ENCODE data around the gene AACS. TPM values are rescaled to one million over a fixed set of nuclear protein-coding genes. Genes with fewer than 3 reads are reported as not detected.

Gene AACS
- total and polyA plus RNA-seq, 2 of the 8 experiments (the other 6 are each of a cell fraction or from before 2014, with no cell fraction given): 51.9 to 52.4 TPM

DNA sequence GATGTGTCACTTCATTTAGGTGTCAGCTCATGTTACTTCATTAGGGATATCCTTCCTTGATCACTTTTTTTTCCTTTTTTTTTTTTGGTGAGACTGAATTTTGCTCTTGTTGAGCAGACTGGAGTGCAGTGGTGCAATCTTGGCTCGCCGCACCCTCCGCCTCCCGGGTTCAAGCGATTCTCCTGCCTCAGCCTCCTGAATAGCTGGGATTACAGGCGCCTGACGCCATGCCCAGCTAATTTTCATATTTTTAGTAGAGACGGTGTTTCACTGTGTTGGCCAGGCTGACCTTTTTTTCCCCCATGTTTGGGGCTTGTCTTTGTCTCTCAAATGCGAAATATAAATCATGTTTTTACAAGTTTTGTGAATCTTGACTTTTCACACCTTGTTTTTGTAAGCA lies 9.6 kb upstream of the AACS start:
- Histone ChIP-seq H3K23me2 (ENCODE audit: low read depth, low read length) (no peaks in the 10 kb centered on the region), H2AFZ (ENCODE audit: low read length) (no peak overlapping the region), H4K91ac (replicated peaks; ENCODE audit: insufficient read length, low read length) (no peak overlapping the region), H2BK5ac (ENCODE audit: low read depth, low read length) (no peak overlapping the region), H3K9ac (replicated peaks in 1 of 4; ENCODE audit: extremely low read depth in 1 of 4, low read depth in 3 of 4, low read length in 3 of 4) (no peak overlapping the region), H3K27me3 (replicated peaks in 1 of 4; ENCODE audit: control insufficient read depth in 3 of 4, extremely low read depth in 1 of 4, insufficient read depth in 3 of 4, low read length in 3 of 4) (no peaks in the 10 kb centered on the region), H3K4me3 (ENCODE audit: extremely low read depth in 1 of 4, insufficient read depth in 2 of 4, low read depth in 3 of 4, low read length in 4 of 4) (no peak overlapping the region), H2BK15ac (ENCODE audit: low read length) (no peak overlapping the region), H2BK20ac (ENCODE audit: low read length) (no peak overlapping the region), H3K27ac (ENCODE audit: low read depth, low read length) (no peak overlapping the region), H3K79me2 (ENCODE audit: control insufficient read depth in 1 of 2, insufficient read depth in 2 of 2, low read length in 2 of 2) (no peaks in the 10 kb centered on the region), H3K9me3 (ENCODE audit: insufficient read depth in 2 of 2, low read depth in 1 of 2, low read length in 1 of 2) (peaks cover 3 to 8% of the 10 kb centered on the region in 2 experiments; a peak in 2 of 4 replicates), H4K20me1 (replicated peaks in 1 of 2; ENCODE audit: control insufficient read depth in 1 of 2, insufficient read depth in 2 of 2, low read length in 2 of 2) (no peaks in the 10 kb centered on the region), H3K4ac (replicated peaks; ENCODE audit: insufficient read length, low read depth, low read length) (no peak overlapping the region), H3K56ac (replicated peaks; ENCODE audit: insufficient read length, low read depth, low read length) (no peak overlapping the region), H2BK12ac (ENCODE audit: low read depth, low read length) (no peak overlapping the region), H3K4me1 (replicated peaks in 1 of 4; ENCODE audit: control insufficient read depth in 3 of 4, insufficient read depth in 4 of 4, low read length in 3 of 4) (no peaks in the 10 kb centered on the region; a peak in 1 of 7 replicates), H3K4me2 (ENCODE audit: insufficient read depth in 1 of 2, low read depth in 2 of 2, low read length in 2 of 2) (no peak overlapping the region), H2BK120ac (replicated peaks; ENCODE audit: low read depth, low read length) (no peak overlapping the region), H3K79me1 (ENCODE audit: low read depth, low read length) (no peaks in the 10 kb centered on the region), H4K8ac (ENCODE audit: extremely low read depth, insufficient read depth, low read length) (no peak overlapping the region), H3K18ac (ENCODE audit: extremely low read depth, low read length) (no peak overlapping the region), H4K5ac (ENCODE audit: insufficient read length, low read depth, low read length) (no peak overlapping the region), H3K36me3 (ENCODE audit: control insufficient read depth in 2 of 4, insufficient read depth in 4 of 4, low read length in 3 of 4) (no peaks in the 10 kb centered on the region), H3K14ac (ENCODE audit: insufficient read length) (no peak overlapping the region), H2AK5ac (ENCODE audit: low read depth, low read length) (no peak overlapping the region), H3K23ac (ENCODE audit: insufficient read length) (no peak overlapping the region)
- WGBS, 2 experiments (ENCODE audit: extremely low coverage in 1 of 2, insufficient coverage in 1 of 2, insufficient read length in 1 of 2, insufficient replicate concordance in 2 of 2, low coverage in 1 of 2, low lambda C conversion rate in 2 of 2, missing lambda C conversion rate in 1 of 2): 88% methylated on average over 9 of the region's 9 CpGs; no CpG with 5 or more reads in 1 of the 2 experiments
- CTCF ChIA-PET (ENCODE audit: partially characterized antibody): no interaction called here
- TF ChIP-seq TAF7 (optimal IDR thresholded peaks at IDR 0.05; ENCODE audit: borderline replicate concordance, low read depth, low read length): no peak
- no peak for FAIRE-seq
- POLR2A ChIA-PET (ENCODE audit: partially characterized antibody): no interaction called here
- DNase-seq (ENCODE audit: low read depth in 1 of 2, low spot score in 2 of 2): no peak

Measured in H1 (cell line).